Common myeloid progenitor, CD34-positive (primary cell): ENCODE data around the gene LUC7L2.
"Not testable (repeated sequence)": the region's sequence is repeated elsewhere in the genome, so short reads cannot be mapped to it uniquely, and the experiment has no call there.

Source experiments
- CTCF ChIA-PET: fragments of 350-600 bp; sonication (Branson Sonifier 250); formaldehyde crosslinking; loops from one replicate; lab custom pipeline; 2021; ENCODE audit warnings: antibody characterized with exemption; lab: Charles Lee
- POLR2A ChIA-PET: fragments of 350-600 bp; sonication (Branson Sonifier 250); formaldehyde crosslinking; loops from one replicate; lab custom pipeline; 2021; ENCODE audit warnings: antibody characterized with exemption; lab: Charles Lee
- DNase-seq, 3 donors: peaks; one replicate each; pipeline versions ENCODE4 v3.0.0 to v3.0.0-alpha.2; 2013
- H3K27ac ChIP-seq, 2 experiments: 1 replicate in 1 of 2; 2 replicates in 1 of 2; pipeline ENCODE4 v1.7.0; 2013; ENCODE audit warnings: inconsistent platforms in 2 of 2, low read length in 2 of 2, mild to moderate bottlenecking in 2 of 2, low read depth in 1 of 2, moderate library complexity in 1 of 2; ENCODE audit not compliant: severe bottlenecking in 2 of 2, insufficient read depth in 1 of 2, poor library complexity in 1 of 2
- H3K27me3 ChIP-seq, 5 experiments: replicated peaks in 2 of 5; 1 replicate in 3 of 5; 2 replicates in 2 of 5; pipeline versions ENCODE4 v1.6.1 to v1.7.0; 2013; ENCODE audit warnings: low read length in 4 of 5, mild to moderate bottlenecking in 2 of 5, moderate library complexity in 2 of 5, inconsistent platforms in 1 of 5; ENCODE audit not compliant: insufficient read depth in 5 of 5, control insufficient read depth in 4 of 5
- H3K36me3 ChIP-seq, 4 experiments: 1 replicate in 2 of 4; 2 replicates in 2 of 4; pipeline versions ENCODE4 v1.6.1 to v1.7.0; 2013; ENCODE audit warnings: low read length in 3 of 4, control low read depth in 1 of 4, mild to moderate bottlenecking in 1 of 4; ENCODE audit not compliant: control insufficient read depth in 4 of 4, insufficient read depth in 4 of 4
- H3K4me1 ChIP-seq, 4 experiments: 1 replicate in 3 of 4; 2 replicates in 1 of 4; pipeline versions ENCODE4 v1.6.1 to v1.7.1; 2013; ENCODE audit warnings: low read length in 3 of 4, mild to moderate bottlenecking in 3 of 4, control low read depth in 1 of 4, inconsistent platforms in 1 of 4, moderate library complexity in 1 of 4; ENCODE audit not compliant: control insufficient read depth in 4 of 4, insufficient read depth in 4 of 4; ENCODE audit errors: control extremely low read depth in 1 of 4
- H3K4me3 ChIP-seq, 7 experiments: 1 replicate in 4 of 7; 2 replicates in 3 of 7; pipeline versions ENCODE4 v1.5.1 to v1.7.0; 2013; ENCODE audit warnings: mild to moderate bottlenecking in 7 of 7, low read length in 6 of 7, moderate library complexity in 6 of 7, inconsistent platforms in 2 of 7, low read depth in 2 of 7, control low read depth in 1 of 7; ENCODE audit not compliant: insufficient read depth in 4 of 7, control insufficient read depth in 1 of 7; ENCODE audit errors: extremely low read depth in 1 of 7
- H3K9me3 ChIP-seq, 5 experiments: 1 replicate in 4 of 5; 2 replicates in 1 of 5; pipeline versions ENCODE4 v1.6.1 to v1.7.1; 2013; ENCODE audit warnings: low read length in 4 of 5, mild to moderate bottlenecking in 2 of 5, inconsistent platforms in 1 of 5, low read depth in 1 of 5, moderate library complexity in 1 of 5; ENCODE audit not compliant: control insufficient read depth in 4 of 5, insufficient read depth in 2 of 5; ENCODE audit errors: control extremely low read depth in 1 of 5
- WGBS: methylation state at CpG from one replicate; pipeline ENCODE4 v1.1.5; 2013; ENCODE audit not compliant: insufficient coverage; 5-methylcytosine and 5-hydroxymethylcytosine counted together

The LUC7L2 gene

DNA sequence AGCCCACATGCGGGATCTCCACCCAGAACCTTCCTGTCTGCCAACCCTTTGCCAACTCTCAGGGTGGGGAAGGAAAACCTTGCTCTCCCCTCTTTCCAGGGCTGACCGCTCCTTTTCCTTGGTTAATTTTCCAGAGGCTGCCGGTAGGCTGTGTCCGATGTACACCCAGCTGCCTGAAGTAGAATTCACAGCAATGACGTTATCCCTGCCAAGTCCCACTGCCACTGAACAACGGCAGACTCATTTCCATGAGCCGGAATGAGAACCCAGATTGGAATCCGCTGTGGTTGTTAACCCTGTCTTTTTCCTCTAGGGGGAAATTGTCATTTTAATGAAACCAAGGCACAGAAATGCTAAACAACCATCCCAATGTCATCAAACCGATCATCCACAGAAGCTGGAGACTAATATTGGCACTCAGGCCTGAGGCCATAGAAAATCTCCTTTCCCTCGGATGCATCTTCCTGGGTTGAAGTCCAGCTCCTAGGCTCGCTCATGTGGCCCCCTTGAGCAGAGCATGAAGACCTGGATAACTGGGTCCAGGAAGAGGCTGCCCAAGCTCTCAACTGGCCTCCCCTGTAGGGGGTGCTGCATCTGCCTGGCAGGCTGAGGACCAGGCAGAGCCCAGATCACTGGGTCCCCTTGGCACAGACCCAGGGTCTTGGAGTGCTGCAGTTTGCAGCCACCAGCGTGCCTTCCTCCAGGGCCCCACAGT lies 93.4 kb downstream of the LUC7L2 start:
- no peaks in the 10 kb centered on the region for H3K27me3 ChIP-seq
- H3K4me1 ChIP-seq = no peaks in the 10 kb centered on the region
- H3K27ac ChIP-seq = no peak overlapping the region
- H3K36me3 ChIP-seq = no peaks in the 10 kb centered on the region
- no peak overlapping the region for H3K4me3 ChIP-seq
- no peak for DNase-seq
- 100% methylated on average over 11 of the region's 12 CpGs for WGBS
- no peaks in the 10 kb centered on the region for H3K9me3 ChIP-seq
- ChIA-PET POLR2A (no interaction called here), CTCF (interaction anchor here (0.9 kb wide), 1 partner anchor 9 kb away, joined by 3 read pairs; no protein-coding TSS in a partner anchor)

DNA sequence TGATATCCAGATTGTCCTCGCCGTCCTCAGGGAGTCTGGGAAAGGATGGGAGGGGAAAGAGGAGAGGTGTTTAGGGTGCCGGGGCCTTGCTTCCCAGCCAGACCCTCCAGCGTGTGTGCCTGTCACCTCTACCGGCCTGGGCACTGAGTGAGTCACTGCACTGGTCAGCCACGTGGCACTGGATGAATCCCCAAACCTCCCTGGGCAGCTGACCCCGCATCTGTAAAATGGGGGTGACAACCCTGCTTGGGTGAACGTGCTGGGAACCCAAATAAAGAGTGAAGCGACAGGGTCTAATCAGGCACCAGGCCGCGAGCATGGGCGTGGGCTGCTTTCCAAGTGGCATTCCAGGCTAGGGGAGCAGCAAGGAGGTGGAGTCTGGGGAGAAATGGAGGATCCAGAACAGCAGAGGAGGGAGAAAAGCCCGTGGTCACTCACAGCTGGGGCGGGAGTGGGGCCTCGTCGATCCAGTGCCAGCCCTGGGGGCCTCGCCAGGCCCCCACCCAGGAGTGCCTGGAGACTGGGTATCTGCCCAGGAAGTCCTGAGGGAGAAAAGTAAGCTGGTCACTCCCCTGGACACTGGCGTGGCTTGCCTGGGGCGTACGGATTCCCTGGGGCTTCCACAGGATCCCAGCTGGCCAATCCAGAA lies 94.1 kb downstream of the LUC7L2 start:
- ChIA-PET POLR2A (no interaction called here), CTCF (no interaction called here)
- DNase-seq = no peak
- H3K36me3 ChIP-seq = no peaks in the 10 kb centered on the region
- H3K27me3 ChIP-seq = no peaks in the 10 kb centered on the region
- H3K27ac ChIP-seq = no peak overlapping the region
- no peak overlapping the region for H3K4me3 ChIP-seq
- no peaks in the 10 kb centered on the region for H3K4me1 ChIP-seq
- H3K9me3 ChIP-seq = no peaks in the 10 kb centered on the region
- WGBS = 94% methylated on average over 17 of the region's 20 CpGs

GRCh38 chr7:139455789-139456188 lies 96.1 kb downstream of the LUC7L2 start:
- POLR2A ChIA-PET = no interaction called here
- Histone ChIP-seq H3K27ac (no peak overlapping the region), H3K27me3 (no peaks in the 10 kb centered on the region), H3K4me1 (no peaks in the 10 kb centered on the region), H3K9me3 (no peaks in the 10 kb centered on the region), H3K4me3 (no peak overlapping the region), H3K36me3 (no peaks in the 10 kb centered on the region)
- no peak for DNase-seq
- 100% methylated on average over 3 of the region's 4 CpGs for WGBS
- CTCF ChIA-PET = interaction anchor here (2.0 kb wide), 1 partner anchor 21 kb away, joined by 4 read pairs; no protein-coding TSS in a partner anchor

GRCh38 chr7:139456511-139456910 lies 96.8 kb downstream of the LUC7L2 start:
- Histone ChIP-seq H3K4me1 (no peaks in the 10 kb centered on the region), H3K9me3 (no peaks in the 10 kb centered on the region), H3K27me3 (no peaks in the 10 kb centered on the region), H3K4me3 (no peak overlapping the region), H3K27ac (no peak overlapping the region), H3K36me3 (no peaks in the 10 kb centered on the region)
- POLR2A ChIA-PET = no interaction called here
- CTCF ChIA-PET = interaction anchor here (2.0 kb wide), 1 partner anchor 22 kb away, joined by 4 read pairs; no protein-coding TSS in a partner anchor
- DNase-seq = no peak
- WGBS = 99% methylated on average over 8 of the region's 8 CpGs

- H3K27ac ChIP-seq = no peak overlapping the region
- DNase-seq = no peak
- 98% methylated on average over 8 of the region's 15 CpGs for WGBS
- POLR2A ChIA-PET = no interaction called here
- H3K36me3 ChIP-seq = no peaks in the 10 kb centered on the region
- no peaks in the 10 kb centered on the region for H3K4me1 ChIP-seq
- CTCF ChIA-PET = interaction anchor here (2.0 kb wide), 1 partner anchor 23 kb away, joined by 4 read pairs; no protein-coding TSS in a partner anchor
- H3K4me3 ChIP-seq = no peak overlapping the region
- no peaks in the 10 kb centered on the region for H3K27me3 ChIP-seq
- no peaks in the 10 kb centered on the region for H3K9me3 ChIP-seq
Measured at GRCh38 chr7:139457153-139457946, 97.7 kb downstream of the LUC7L2 start.

- H3K27me3 ChIP-seq, DNase-seq, H3K4me3 ChIP-seq, H3K4me1 ChIP-seq, POLR2A ChIA-PET, H3K27ac ChIP-seq, H3K36me3 ChIP-seq, H3K9me3 ChIP-seq: not testable (repeated sequence)
- CTCF ChIA-PET = interaction anchor here (1.3 kb wide), 1 partner anchor 29 kb away, joined by 3 read pairs; no protein-coding TSS in a partner anchor
- WGBS = 100% methylated on average over 12 of the region's 12 CpGs
Measured at GRCh38 chr7:139463421-139463820, 103.7 kb downstream of the LUC7L2 start.
